ENCODE data around the gene DNAJC5.

Gene DNAJC5

DNA sequence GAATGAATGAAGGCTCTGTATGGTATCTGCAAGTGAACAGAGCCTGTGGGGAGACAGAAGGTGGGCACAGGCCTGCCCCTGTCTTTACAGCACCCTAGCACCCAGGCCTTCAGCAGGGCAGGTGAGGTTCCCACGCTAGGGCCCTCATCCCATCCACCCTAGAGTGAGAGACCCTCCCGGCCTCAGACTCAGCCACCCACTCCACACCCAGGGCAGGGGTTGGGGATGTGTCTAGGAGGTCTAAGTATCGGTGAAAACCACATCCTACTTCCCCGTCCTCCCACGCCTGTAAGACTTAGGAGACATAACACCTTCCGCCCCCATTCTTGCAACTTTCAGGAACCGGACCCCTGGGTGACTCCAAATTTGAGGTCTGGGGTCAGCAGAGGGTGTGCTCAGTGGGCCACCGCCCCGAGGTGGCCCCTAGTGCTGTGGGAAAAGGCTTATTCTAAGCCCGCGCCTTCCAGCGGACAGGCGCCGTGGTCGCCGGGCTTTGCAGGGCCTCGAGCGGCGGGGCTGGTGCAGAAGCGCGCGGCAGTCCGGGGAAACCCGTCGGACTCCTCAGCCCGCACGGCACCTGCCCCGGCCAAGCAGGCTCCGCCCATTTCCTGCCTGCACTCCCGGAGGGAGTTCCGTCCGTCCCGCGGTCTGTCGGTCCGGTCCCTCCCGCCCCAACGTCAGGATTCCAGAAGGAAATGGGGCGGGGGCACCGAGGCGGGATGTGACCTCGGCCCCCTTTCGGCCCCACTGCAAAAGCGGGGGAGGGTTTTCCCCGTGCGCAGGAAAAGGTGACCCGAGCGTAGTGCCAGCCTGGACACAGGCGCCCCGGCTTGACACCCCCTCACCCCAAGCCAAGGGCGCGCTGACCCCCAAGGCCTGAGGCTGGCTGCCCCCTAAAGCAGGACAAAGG, 83.6 kb downstream of the DNAJC5 start:
- DNase-seq (ENCODE audit: low read depth in 1 of 2, low spot score in 1 of 2): peak; percentile 88 to 93
- in situ Hi-C loops (cut with HindIII; ENCODE audit: low pct_unique_long_range_greater_than_20kb, low sequenced_read_pairs): no loop called here
- no peak for TF ChIP-seq JUND (IDR thresholded peaks at IDR 0.05; ENCODE audit: low read depth)

DNA sequence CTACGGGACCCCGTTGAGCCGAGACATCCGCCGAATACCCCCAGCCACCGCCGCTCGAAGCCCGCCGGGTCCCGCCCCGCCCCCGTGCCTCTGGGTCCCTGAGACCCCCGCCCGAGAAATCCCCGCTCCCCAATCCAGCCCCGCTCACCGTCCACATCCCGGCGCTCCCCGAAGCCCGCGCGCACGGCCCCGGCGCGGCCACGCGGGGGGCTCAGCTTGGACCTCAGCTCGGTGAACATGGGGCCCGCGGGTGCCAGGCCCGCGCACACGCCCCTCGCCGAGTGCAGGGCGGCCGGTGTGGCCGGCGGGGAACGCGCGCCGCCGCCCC, 84.3 kb downstream of the DNAJC5 start:
- no peak for DNase-seq (ENCODE audit: low read depth in 1 of 2, low spot score in 1 of 2)
- in situ Hi-C loops (cut with HindIII; ENCODE audit: low pct_unique_long_range_greater_than_20kb, low sequenced_read_pairs): no loop called here
- no peak for TF ChIP-seq JUND (IDR thresholded peaks at IDR 0.05; ENCODE audit: low read depth)

DNA sequence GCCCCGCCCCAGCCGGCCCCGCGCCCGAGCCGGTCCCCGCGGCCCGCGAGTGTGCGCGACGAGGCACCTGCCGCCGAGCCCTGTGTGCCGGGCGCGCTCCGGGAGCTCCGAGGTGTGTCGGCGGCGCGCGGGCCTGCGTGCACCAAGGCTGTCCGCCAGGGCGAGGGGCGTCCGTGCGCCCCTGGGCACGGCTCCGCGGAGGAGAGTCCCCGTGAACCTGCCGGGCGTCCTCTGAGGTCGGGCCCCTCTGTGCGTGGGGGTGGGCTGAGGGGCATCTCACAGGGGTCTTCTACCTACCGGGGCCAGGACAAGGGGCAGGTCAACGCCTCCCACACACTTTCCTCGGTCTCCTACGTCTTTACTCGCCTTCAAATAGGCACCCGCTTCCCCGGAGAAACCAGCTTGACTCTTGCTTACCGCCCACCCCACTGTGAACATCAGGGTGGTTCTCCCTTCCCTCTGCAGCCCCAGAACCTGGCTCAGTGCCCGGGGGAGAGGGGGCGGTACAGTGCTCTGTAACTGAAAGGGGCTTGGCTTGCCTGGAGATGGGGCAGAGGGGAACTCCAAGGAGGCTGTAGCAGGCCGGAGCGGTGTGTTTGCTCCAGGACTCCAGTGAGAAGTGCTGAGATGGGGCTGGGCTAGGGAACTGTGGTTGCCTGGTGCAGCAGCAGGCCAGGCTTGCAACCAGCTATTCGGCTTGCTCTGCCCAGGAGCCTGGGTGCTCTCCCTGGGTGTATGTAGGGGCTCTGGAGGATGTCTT, 84.8 kb downstream of the DNAJC5 start, which contains the start of gene SAMD10:
SAMD10 (minus strand) TSS at position 86 of the 760 bp plus-strand sequence. CDS start 175 bp downstream, outside the sequence.
- TF ChIP-seq JUND (IDR thresholded peaks at IDR 0.05; ENCODE audit: low read depth): no peak
- DNase-seq (ENCODE audit: low read depth in 1 of 2, low spot score in 1 of 2): peak; percentile 68 to 75
- in situ Hi-C loops (cut with HindIII; ENCODE audit: low pct_unique_long_range_greater_than_20kb, low sequenced_read_pairs): no loop called here

DNA sequence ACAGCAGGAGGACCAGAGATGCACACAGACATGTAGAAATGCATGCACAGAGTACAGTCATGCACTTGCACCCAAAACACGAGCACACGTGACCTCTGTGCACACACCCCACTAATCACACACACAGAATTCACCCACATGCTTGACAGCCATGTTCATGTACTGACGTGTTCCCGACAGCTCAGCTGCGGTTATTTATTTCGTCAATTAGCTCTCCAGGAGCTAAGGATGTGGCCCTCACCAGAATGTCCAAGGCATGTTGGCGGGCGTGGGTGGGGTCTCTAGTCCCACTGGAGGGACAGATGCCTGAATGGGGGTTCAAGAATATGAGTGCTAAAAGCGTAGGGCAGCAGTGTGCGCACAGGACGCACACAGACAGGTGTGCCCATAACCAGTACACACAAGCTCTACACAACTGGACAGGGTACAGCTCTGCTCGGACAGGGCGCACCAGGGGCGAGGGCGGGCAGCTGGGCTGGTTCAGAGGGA, 85.4 kb downstream of the DNAJC5 start:
- in situ Hi-C loops (cut with HindIII; ENCODE audit: low pct_unique_long_range_greater_than_20kb, low sequenced_read_pairs): no loop called here
- peak in 1 of 2 experiments; percentile 42 for DNase-seq (ENCODE audit: low read depth in 1 of 2, low spot score in 1 of 2)
- TF ChIP-seq JUND (IDR thresholded peaks at IDR 0.05; ENCODE audit: low read depth): no peak

DNA sequence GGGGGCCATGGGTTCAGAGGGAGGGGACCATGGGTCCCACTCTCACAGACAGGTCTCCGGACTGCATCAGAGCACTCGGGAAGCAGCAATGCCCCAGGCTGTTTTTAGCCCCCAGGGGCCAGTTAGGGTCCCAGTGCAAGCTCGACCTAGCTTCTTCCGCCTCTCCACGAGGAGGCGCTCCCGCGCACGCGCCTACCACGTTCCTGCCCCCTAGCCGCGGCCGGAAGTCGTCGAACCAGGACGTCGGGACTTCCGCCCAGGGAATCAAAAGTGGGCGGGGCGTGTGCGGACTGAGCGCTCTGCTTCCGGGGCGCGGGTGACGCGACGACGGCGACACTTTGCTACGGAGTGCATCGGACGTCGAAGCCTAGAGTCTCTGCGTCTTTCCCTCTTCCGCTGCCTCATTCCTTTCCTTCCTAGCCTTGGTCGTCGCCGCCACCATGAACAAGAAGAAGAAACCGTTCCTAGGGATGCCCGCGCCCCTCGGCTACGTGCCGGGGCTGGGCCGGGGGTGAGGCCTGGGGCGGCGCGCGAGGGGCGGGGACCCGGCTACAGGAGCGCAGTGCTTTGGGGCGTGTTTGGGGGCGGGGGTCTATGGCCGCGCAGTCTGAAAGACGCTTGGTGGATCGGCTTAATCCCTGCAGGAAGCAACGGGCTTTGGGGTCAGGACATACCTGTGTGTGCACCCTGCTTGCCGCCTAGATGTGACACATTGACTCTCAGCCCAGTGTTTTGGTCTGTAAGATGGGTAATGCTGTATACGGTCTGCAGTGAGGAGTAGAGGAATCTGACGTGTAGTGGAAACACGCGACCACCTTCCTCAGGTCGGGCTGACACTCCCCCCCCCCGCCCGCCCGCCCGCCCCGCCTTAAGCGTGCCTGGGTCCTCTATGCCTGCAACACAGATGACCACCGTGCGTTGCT, 86.1 kb downstream of the DNAJC5 start, which contains the start of gene PRPF6:
PRPF6 (plus strand) TSS at position 327 of the 923 bp plus-strand sequence; CDS start at position 441, 114 bp downstream.
- in situ Hi-C loops (cut with HindIII; ENCODE audit: low pct_unique_long_range_greater_than_20kb, low sequenced_read_pairs): no loop called here
- no peak for TF ChIP-seq JUND (IDR thresholded peaks at IDR 0.05; ENCODE audit: low read depth)
- peak; percentile 98 to 99 for DNase-seq (ENCODE audit: low read depth in 1 of 2, low spot score in 1 of 2)

DNA sequence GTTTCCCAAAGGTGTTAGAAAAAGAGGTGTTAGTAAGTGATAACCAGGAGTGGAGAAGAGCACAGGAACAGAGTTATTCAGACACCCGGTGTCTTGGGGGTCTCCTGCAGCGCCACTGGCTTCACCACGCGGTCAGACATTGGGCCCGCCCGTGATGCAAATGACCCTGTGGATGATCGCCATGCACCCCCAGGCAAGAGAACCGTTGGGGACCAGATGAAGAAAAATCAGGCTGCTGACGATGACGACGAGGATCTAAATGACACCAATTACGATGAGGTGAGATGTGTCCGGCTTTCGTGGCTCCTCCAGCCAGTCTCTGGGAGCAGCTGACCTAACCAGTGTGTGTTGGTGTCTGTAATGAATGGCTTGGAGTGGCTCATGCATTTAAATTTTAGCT, 88.0 kb downstream of the DNAJC5 start:
- no peak for DNase-seq (ENCODE audit: low read depth in 1 of 2, low spot score in 1 of 2)
- TF ChIP-seq JUND (IDR thresholded peaks at IDR 0.05; ENCODE audit: low read depth): no peak
- in situ Hi-C loops (cut with HindIII; ENCODE audit: low pct_unique_long_range_greater_than_20kb, low sequenced_read_pairs): no loop called here

All from T47D (cell line).